HepG2 (cell line): Measurements from ENCODE around the gene SMARCC1. TPM values are rescaled to one million over a fixed set of nuclear protein-coding genes. Genes with fewer than 3 reads are reported as not detected.
A peak's percentile ranks its signal among the peaks of the same experiment; 100 is the strongest.

Experiments used
- AGO2 ChIP-seq: fragments of 200-400 bp; formaldehyde crosslinking; optimal IDR thresholded peaks from 2 replicates; pipeline ENCODE3; 2017; ENCODE audit warnings: mild to moderate bottlenecking, low read depth, low read length, moderate library complexity
- ATRX ChIP-seq: sonication (generic); formaldehyde crosslinking; IDR thresholded peaks from 2 replicates; pipeline ENCODE4 v1.4.0; 2020; ENCODE audit warnings: missing genetic modification reagents, borderline replicate concordance
- HMG20A ChIP-seq: IDR thresholded peaks from 2 replicates; pipeline ENCODE4 v1.6.1; 2016; ENCODE audit warnings: borderline replicate concordance
- HOXA9 ChIP-seq: sonication (generic); formaldehyde crosslinking; IDR thresholded peaks from 2 replicates; pipeline ENCODE4 v1.8.1; 2022; ENCODE audit warnings: missing genetic modification reagents, mild to moderate bottlenecking, moderate library complexity, borderline replicate concordance
- IRF1 ChIP-seq: sonication (generic); formaldehyde crosslinking; IDR thresholded peaks from 2 replicates; pipeline ENCODE4 v1.4.0; 2020; ENCODE audit warnings: low read depth, mild to moderate bottlenecking, missing genetic modification reagents
- NFKB2 ChIP-seq: sonication (generic); formaldehyde crosslinking; IDR thresholded peaks from 2 replicates; pipeline ENCODE4 v1.4.0; 2020; ENCODE audit warnings: missing genetic modification reagents, borderline replicate concordance
- RFXAP ChIP-seq: sonication (generic); formaldehyde crosslinking; IDR thresholded peaks from 2 replicates; pipeline ENCODE4 v1.4.0; 2020; ENCODE audit warnings: missing genetic modification reagents, borderline replicate concordance
- SCMH1 ChIP-seq: sonication (generic); formaldehyde crosslinking; IDR thresholded peaks from 2 replicates; pipeline ENCODE4 v1.9.0; 2021; ENCODE audit warnings: missing genetic modification reagents, mild to moderate bottlenecking, borderline replicate concordance
- SOX6 ChIP-seq, 2 experiments: fragments of 450-650 bp in 1 of 2; sonication (generic) in 1 of 2; formaldehyde crosslinking in 1 of 2; IDR thresholded peaks; 2 replicates each; pipeline versions ENCODE4 v1.4.0 to v1.6.1; 2017 to 2020; ENCODE audit warnings: antibody characterized with exemption in 1 of 2, mild to moderate bottlenecking in 1 of 2, missing genetic modification reagents in 1 of 2
- SP5 ChIP-seq: IDR thresholded peaks from 2 replicates; pipeline ENCODE4 v1.6.1; 2016; ENCODE audit warnings: low read depth, borderline replicate concordance
- ZBTB33 ChIP-seq: sonication (generic); formaldehyde crosslinking; IDR thresholded peaks from 2 replicates; pipeline ENCODE4 v1.4.0; 2020; ENCODE audit warnings: missing genetic modification reagents
- ZBTB8A ChIP-seq: sonication (generic); formaldehyde crosslinking; IDR thresholded peaks from 2 replicates; pipeline ENCODE4 v1.4.0; 2020; ENCODE audit warnings: mild to moderate bottlenecking, low read depth, missing genetic modification reagents, borderline replicate concordance
- ZNF263 ChIP-seq: sonication (generic); formaldehyde crosslinking; IDR thresholded peaks from 2 replicates; pipeline ENCODE4 v1.4.0; 2020; ENCODE audit warnings: missing genetic modification reagents
- ZNF281 ChIP-seq: sonication (generic); formaldehyde crosslinking; IDR thresholded peaks from 2 replicates; pipeline ENCODE4 v1.4.0; 2020; ENCODE audit warnings: missing genetic modification reagents, borderline replicate concordance
- ZNF296 ChIP-seq: sonication (generic); formaldehyde crosslinking; conservative IDR thresholded peaks from 2 replicates; pipeline ENCODE4 v1.5.0; 2020; ENCODE audit warnings: mild to moderate bottlenecking, missing genetic modification reagents
- ZNF549 ChIP-seq: sonication (generic); formaldehyde crosslinking; IDR thresholded peaks from 2 replicates; pipeline ENCODE4 v1.5.0; 2020; ENCODE audit warnings: missing genetic modification reagents
- ZNF687 ChIP-seq: sonication (generic); formaldehyde crosslinking; IDR thresholded peaks from 2 replicates; pipeline ENCODE4 v1.5.1; 2020; ENCODE audit warnings: mild to moderate bottlenecking, missing genetic modification reagents, moderate library complexity
- ZZZ3 ChIP-seq: sonication (generic); formaldehyde crosslinking; IDR thresholded peaks from 2 replicates; pipeline ENCODE4 v1.4.0; 2020; ENCODE audit warnings: missing genetic modification reagents, mild to moderate bottlenecking, borderline replicate concordance
- polyA plus RNA-seq, 8 experiments: library from polyadenylated mRNA; depleted of rRNA in 3 of 8; stranded (reverse) in 7 of 8; unstranded in 1 of 8; fragments of >200 nt; fragmentation: Illumina TruSeq in 4 of 8; extraction: Trizol in 4 of 8; gene quantifications; 2 replicates each; pipeline versions ENCODE4 v1.2.1 to v1.2.3, GENCODE V29; 2011 to 2016; ENCODE audit warnings: low read depth in 4 of 8, missing spikeins in 1 of 8, mixed read lengths in 1 of 8; ENCODE audit not compliant: insufficient read depth in 1 of 8
- total RNA-seq, 5 experiments: library from RNA; depleted of rRNA; stranded (reverse); fragments of >200 nt; fragmentation: Illumina TruSeq; extraction: Trizol; gene quantifications; 2 replicates each; pipeline ENCODE4 v1.2.3, GENCODE V29; 2016; ENCODE audit warnings: low read depth in 1 of 5

SMARCC1 gene
- total and polyA plus RNA-seq, 2 of the 13 experiments (the other 11 are each of a cell fraction or from before 2014, with no cell fraction given) = 47.9 to 58.4 TPM

- TF ChIP-seq SCMH1 (CRISPR knock-in tag) = no peak
- 0 out of 2 replicates have a peak, but pooled peaks have one; percentile 49 for TF ChIP-seq ZZZ3 (CRISPR knock-in tag)
- no peak for TF ChIP-seq AGO2
- TF ChIP-seq ZNF687 = peak; percentile 95
- TF ChIP-seq ZNF263 (CRISPR knock-in tag) = peak; percentile 95
- no peak for TF ChIP-seq ZNF296 (CRISPR knock-in tag)
- no peak for TF ChIP-seq IRF1 (CRISPR knock-in tag)
- TF ChIP-seq ZNF281 (CRISPR knock-in tag) = no peak
- TF ChIP-seq ZBTB8A = no peak
- no peak for TF ChIP-seq SP5 (CRISPR knock-in tag)
- TF ChIP-seq ZBTB33 (CRISPR knock-in tag) = 0 out of 2 replicates have a peak, but pooled peaks have one; percentile 9
- TF ChIP-seq HMG20A (CRISPR knock-in tag) = no peak
- 0 out of 2 replicates have a peak, but pooled peaks have one; percentile 26 for TF ChIP-seq RFXAP (CRISPR knock-in tag)
- TF ChIP-seq SOX6 (IDR thresholded peaks at IDR 0.05) = no peak
- TF ChIP-seq SOX6 (CRISPR knock-in tag; IDR thresholded peaks at IDR 0.05) = 0 out of 2 replicates have a peak, but pooled peaks have one; percentile 20
- TF ChIP-seq NFKB2 (CRISPR knock-in tag) = no peak
- TF ChIP-seq HOXA9 (CRISPR knock-in tag) = no peak
- TF ChIP-seq ZNF549 = no peak
- TF ChIP-seq ATRX (CRISPR knock-in tag) = no peak
Measured at GRCh38 chr3:47542471-47543173, 239.1 kb downstream of the SMARCC1 start (continued).
